ACC112 (cell line): ENCODE results near the gene HOMER1.
A peak's percentile ranks its signal among the peaks of the same experiment; 100 is the strongest.

Experiments
- H2AFZ ChIP-seq: fragments of 200-600 bp; sonication (generic); one replicate; pipeline ENCODE4 v1.6.0; 2017; ENCODE audit warnings: antibody characterized with exemption, low read length; ENCODE audit not compliant: unreplicated experiment
- H3K27ac ChIP-seq: fragments of 200-600 bp; sonication (generic); 2 replicates; pipeline ENCODE4 v1.5.1; 2014; ENCODE audit warnings: low read depth, mild to moderate bottlenecking, antibody characterized with exemption, low read length, moderate library complexity
- H3K27me3 ChIP-seq: fragments of 200-600 bp; sonication (generic); 2 replicates; pipeline ENCODE4 v1.6.1; 2014; ENCODE audit warnings: mild to moderate bottlenecking, antibody characterized with exemption, low read length, moderate library complexity, mixed read lengths; ENCODE audit not compliant: insufficient read depth
- H3K36me3 ChIP-seq: fragments of 200-600 bp; sonication (generic); 2 replicates; pipeline ENCODE4 v1.6.1; 2016; ENCODE audit warnings: mild to moderate bottlenecking, antibody characterized with exemption, low read length, moderate library complexity, mixed read lengths; ENCODE audit not compliant: insufficient read depth
- H3K4me1 ChIP-seq: fragments of 200-600 bp; sonication (generic); one replicate; pipeline ENCODE4 v1.6.1; 2016; ENCODE audit warnings: low read length, mixed read lengths; ENCODE audit not compliant: insufficient read depth, unreplicated experiment, control insufficient read depth
- H3K4me3 ChIP-seq: fragments of 200-600 bp; sonication (generic); 2 replicates; pipeline ENCODE4 v1.5.1; 2014; ENCODE audit warnings: mild to moderate bottlenecking, low read depth, low read length
- H3K79me2 ChIP-seq: fragments of 200-600 bp; sonication (generic); one replicate; pipeline ENCODE4 v1.6.0; 2016; ENCODE audit warnings: low read length; ENCODE audit not compliant: control insufficient read depth, unreplicated experiment, insufficient read depth

The HOMER1 gene

GRCh38 chr5:79507251-79508205 lies 6.4 kb downstream of the HOMER1 start:
- Histone ChIP-seq H3K27me3 (no peaks in the 10 kb centered on the region), H3K27ac (no peak overlapping the region), H3K4me1 (peaks cover 29% of the 10 kb centered on the region), H3K36me3 (no peaks in the 10 kb centered on the region), H3K4me3 (no peak overlapping the region), H2AFZ (no peak overlapping the region), H3K79me2 (peaks cover 44% of the 10 kb centered on the region)

- peaks cover 20% of the 10 kb centered on the region for H3K4me1 ChIP-seq
- H3K79me2 ChIP-seq, result peaks cover 25% of the 10 kb centered on the region
- no peak overlapping the region for H2AFZ ChIP-seq
- H3K27me3 ChIP-seq, result no peaks in the 10 kb centered on the region
- H3K4me3 ChIP-seq, result no peak overlapping the region
- no peaks in the 10 kb centered on the region for H3K36me3 ChIP-seq
- no peak overlapping the region for H3K27ac ChIP-seq
Measured at GRCh38 chr5:79505138-79505537, 8.8 kb downstream of the HOMER1 start.

GRCh38 chr5:79503794-79504495 lies 10.0 kb downstream of the HOMER1 start:
- no peak overlapping the region for H2AFZ ChIP-seq
- H3K27ac ChIP-seq, result peak overlapping the region; percentile 1; the same call in 1 of the 2 replicates
- H3K27me3 ChIP-seq, result no peaks in the 10 kb centered on the region
- peaks cover 21% of the 10 kb centered on the region for H3K79me2 ChIP-seq
- H3K4me1 ChIP-seq, result peaks cover 23% of the 10 kb centered on the region
- no peaks in the 10 kb centered on the region for H3K36me3 ChIP-seq
- H3K4me3 ChIP-seq, result no peak overlapping the region

- Histone ChIP-seq H3K36me3 (no peaks in the 10 kb centered on the region), H3K27ac (no peak overlapping the region), H2AFZ (no peak overlapping the region), H3K4me1 (peaks cover 15% of the 10 kb centered on the region), H3K27me3 (no peaks in the 10 kb centered on the region), H3K79me2 (peaks cover 3% of the 10 kb centered on the region), H3K4me3 (no peak overlapping the region)
Measured at GRCh38 chr5:79499640-79500273, 14.2 kb downstream of the HOMER1 start.

- Histone ChIP-seq H3K27me3 (no peaks in the 10 kb centered on the region), H3K79me2 (no peaks in the 10 kb centered on the region), H2AFZ (no peak overlapping the region), H3K27ac (no peak overlapping the region), H3K4me1 (peaks cover 9% of the 10 kb centered on the region), H3K4me3 (no peak overlapping the region), H3K36me3 (no peaks in the 10 kb centered on the region)
Measured at GRCh38 chr5:79495311-79495710, 18.6 kb downstream of the HOMER1 start.

GRCh38 chr5:79493596-79494345 lies 20.2 kb downstream of the HOMER1 start:
- Histone ChIP-seq H2AFZ (no peak overlapping the region), H3K36me3 (no peaks in the 10 kb centered on the region), H3K79me2 (no peaks in the 10 kb centered on the region), H3K27me3 (no peaks in the 10 kb centered on the region), H3K4me1 (no peaks in the 10 kb centered on the region), H3K4me3 (no peak overlapping the region), H3K27ac (no peak overlapping the region)

- Histone ChIP-seq H3K27ac (no peak overlapping the region), H3K79me2 (no peaks in the 10 kb centered on the region), H2AFZ (peak overlapping the region; percentile 3)
Measured at GRCh38 chr5:79491690-79492317, 22.1 kb downstream of the HOMER1 start.

GRCh38 chr5:79490323-79490936 lies 23.5 kb downstream of the HOMER1 start:
- no peaks in the 10 kb centered on the region for H3K27me3 ChIP-seq
- H3K4me1 ChIP-seq, result no peaks in the 10 kb centered on the region
- no peak overlapping the region for H2AFZ ChIP-seq
- H3K27ac ChIP-seq, result no peak overlapping the region
- H3K79me2 ChIP-seq, result peaks cover 5% of the 10 kb centered on the region
- no peak overlapping the region for H3K4me3 ChIP-seq
- H3K36me3 ChIP-seq, result no peaks in the 10 kb centered on the region

More at GRCh38 chr5:79491690-79492317, 22.1 kb downstream of the HOMER1 start:
- Histone ChIP-seq H3K27me3 (no peaks in the 10 kb centered on the region), H3K36me3 (no peaks in the 10 kb centered on the region), H3K4me1 (no peaks in the 10 kb centered on the region), H3K4me3 (no peak overlapping the region)

- no peaks in the 10 kb centered on the region for H3K36me3 ChIP-seq
- H2AFZ ChIP-seq, result no peak overlapping the region
- H3K4me1 ChIP-seq, result no peaks in the 10 kb centered on the region
- peaks cover 5% of the 10 kb centered on the region for H3K79me2 ChIP-seq
- no peak overlapping the region for H3K4me3 ChIP-seq
- H3K27ac ChIP-seq, result no peak overlapping the region
- no peaks in the 10 kb centered on the region for H3K27me3 ChIP-seq
Measured at GRCh38 chr5:79489773-79490172, 24.2 kb downstream of the HOMER1 start.
